IMR-90 (cell line): ENCODE data around the gene TMEM256. TPM values are rescaled to one million over a fixed set of nuclear protein-coding genes. Genes with fewer than 3 reads are reported as not detected.

Source experiments
- ATAC-seq: fragments of 200-7000 bp; cut with Tn5 transposase; 2 replicates; pipeline ENCODE4 v1.9.1; 2020; ENCODE audit warnings: low read depth, mild to moderate bottlenecking, moderate library complexity
- BruUV-seq: library from RNA; stranded (reverse); fragments of 400-500 nt; replicated peaks from 2 replicates; lab custom pipeline; 2021; lab: Mats Ljungman, UMichigan
- CTCF ChIA-PET: fragments of 300-600 bp; formaldehyde crosslinking; extraction: SDS; loops from one replicate; lab custom pipeline; 2021; ENCODE audit warnings: antibody characterized with exemption; lab: Yijun Ruan, JAX
- POLR2A ChIA-PET: fragments of 300-600 bp; sonication (Branson Sonifier 250); formaldehyde crosslinking; loops from one replicate; lab custom pipeline; 2022; ENCODE audit warnings: antibody characterized with exemption; ENCODE audit not compliant: unreplicated experiment; lab: Charles Lee
- DNase-seq: peaks from one replicate; pipeline ENCODE4 v3.0.0; 2013
- H2AFZ ChIP-seq: replicated peaks from 2 replicates; pipeline ENCODE3; 2013; ENCODE audit warnings: low read length, mild to moderate bottlenecking; ENCODE audit not compliant: poor library complexity
- H2AK5ac ChIP-seq: 2 replicates; pipeline ENCODE4 v1.6.1; 2013; ENCODE audit warnings: low read depth, low read length, inconsistent platforms
- H2AK9ac ChIP-seq: replicated peaks from 2 replicates; pipeline ENCODE3; 2013; ENCODE audit warnings: mild to moderate bottlenecking, low read depth, low read length, moderate library complexity; ENCODE audit not compliant: poor library complexity
- H2BK120ac ChIP-seq: 2 replicates; pipeline ENCODE4 v1.6.1; 2013; ENCODE audit warnings: low read depth, low read length, inconsistent platforms
- H2BK15ac ChIP-seq: 3 replicates; pipeline ENCODE4 v1.6.1; 2013; ENCODE audit warnings: low read depth, low read length, inconsistent platforms
- H2BK20ac ChIP-seq: 2 replicates; pipeline ENCODE4 v1.6.1; 2013; ENCODE audit warnings: low read depth, mild to moderate bottlenecking, inconsistent platforms, low read length, moderate library complexity
- H2BK5ac ChIP-seq: 2 replicates; pipeline ENCODE4 v1.6.1; 2013; ENCODE audit warnings: mild to moderate bottlenecking, low read depth, low read length, inconsistent platforms; ENCODE audit not compliant: poor library complexity, severe bottlenecking
- H3K14ac ChIP-seq: replicated peaks from 2 replicates; pipeline ENCODE4 v1.6.1; 2013; ENCODE audit warnings: low read depth, low read length, inconsistent platforms
- H3K18ac ChIP-seq: 2 replicates; pipeline ENCODE4 v1.6.1; 2013; ENCODE audit warnings: low read depth, low read length, control low read depth
- H3K23ac ChIP-seq: 2 replicates; pipeline ENCODE4 v1.6.1; 2013; ENCODE audit warnings: low read depth, low read length, inconsistent platforms
- H3K27ac ChIP-seq: 2 replicates; pipeline ENCODE4 v1.5.1; 2013; ENCODE audit warnings: mild to moderate bottlenecking, control low read depth, low read length; ENCODE audit not compliant: insufficient read depth
- H3K27me3 ChIP-seq: 2 replicates; pipeline ENCODE4 v1.6.1; 2013; ENCODE audit warnings: low read length; ENCODE audit not compliant: control insufficient read depth, insufficient read depth
- H3K36me3 ChIP-seq: 2 replicates; pipeline ENCODE4 v1.6.1; 2013; ENCODE audit warnings: low read length, mixed read lengths; ENCODE audit not compliant: control insufficient read depth, insufficient read depth
- H3K4ac ChIP-seq: 2 replicates; pipeline ENCODE4 v1.6.1; 2013; ENCODE audit warnings: low read depth, low read length, inconsistent platforms
- H3K4me1 ChIP-seq: 2 replicates; pipeline ENCODE4 v1.6.1; 2013; ENCODE audit warnings: low read length, mixed read lengths; ENCODE audit not compliant: control insufficient read depth, insufficient read depth
- H3K4me2 ChIP-seq: 2 replicates; pipeline ENCODE4 v1.6.1; 2013; ENCODE audit warnings: low read depth, mild to moderate bottlenecking, control low read depth, low read length, moderate library complexity
- H3K4me3 ChIP-seq: 2 replicates; pipeline ENCODE4 v1.5.1; 2013; ENCODE audit warnings: low read depth, mild to moderate bottlenecking, control low read depth, low read length, moderate library complexity; ENCODE audit not compliant: insufficient read depth
- H3K56ac ChIP-seq: 2 replicates; pipeline ENCODE4 v1.6.1; 2013; ENCODE audit warnings: low read length, inconsistent platforms; ENCODE audit not compliant: insufficient read depth; ENCODE audit errors: extremely low read depth
- H3K79me1 ChIP-seq, 2 experiments: 2 replicates each; pipeline ENCODE4 v1.6.1; 2013; ENCODE audit warnings: low read length in 2 of 2, inconsistent platforms in 1 of 2, low read depth in 1 of 2
- H3K9ac ChIP-seq: 2 replicates; pipeline ENCODE4 v1.6.1; 2013; ENCODE audit warnings: low read depth, low read length, control low read depth
- H3K9me1 ChIP-seq: 2 replicates; pipeline ENCODE4 v1.6.1; 2013; ENCODE audit warnings: low read length, inconsistent platforms; ENCODE audit not compliant: insufficient read depth
- H3K9me3 ChIP-seq: 2 replicates; pipeline ENCODE4 v1.6.1; 2013; ENCODE audit warnings: low read length; ENCODE audit not compliant: control insufficient read depth, insufficient read depth
- H4K20me1 ChIP-seq: 2 replicates; pipeline ENCODE4 v1.6.1; 2013; ENCODE audit warnings: low read length, inconsistent platforms; ENCODE audit not compliant: insufficient read depth
- H4K5ac ChIP-seq: 2 replicates; pipeline ENCODE4 v1.6.1; 2013; ENCODE audit warnings: mild to moderate bottlenecking, low read depth, low read length, control low read depth
- H4K8ac ChIP-seq, 2 experiments: 2 replicates each; pipeline ENCODE4 v1.6.1; 2013; ENCODE audit warnings: low read depth in 2 of 2, low read length in 2 of 2, control low read depth in 1 of 2, inconsistent platforms in 1 of 2
- H4K91ac ChIP-seq: 2 replicates; pipeline ENCODE4 v1.6.1; 2013; ENCODE audit warnings: low read depth, low read length, inconsistent platforms; ENCODE audit not compliant: insufficient read depth
- BHLHE40 ChIP-seq: fragments of 150-350 bp; IDR thresholded peaks from 2 replicates; pipeline ENCODE4 v1.6.1; 2016; ENCODE audit warnings: mild to moderate bottlenecking, low read depth, low read length
- CHD1 ChIP-seq: IDR thresholded peaks from 2 replicates; pipeline ENCODE4 v1.6.1; 2012; ENCODE audit warnings: low read depth, low read length, improper control_type of control experiment
- FOS ChIP-seq: fragments of 150-350 bp; IDR thresholded peaks from 2 replicates; pipeline ENCODE4 v1.6.1; 2016; ENCODE audit warnings: low read depth, low read length
- MAFK ChIP-seq: IDR thresholded peaks from 2 replicates; pipeline ENCODE4 v1.6.1; 2012; ENCODE audit warnings: low read depth, low read length, improper control_type of control experiment
- MAZ ChIP-seq: IDR thresholded peaks from 2 replicates; pipeline ENCODE4 v1.6.1; 2012; ENCODE audit warnings: low read depth, mild to moderate bottlenecking, low read length, improper control_type of control experiment, moderate library complexity, borderline replicate concordance
- MXI1 ChIP-seq: IDR thresholded peaks from 2 replicates; pipeline ENCODE4 v1.6.1; 2012; ENCODE audit warnings: low read depth, mild to moderate bottlenecking, low read length, moderate library complexity, borderline replicate concordance
- RCOR1 ChIP-seq: IDR thresholded peaks from 2 replicates; pipeline ENCODE4 v1.6.1; 2012; ENCODE audit warnings: mild to moderate bottlenecking, low read length, improper control_type of control experiment; ENCODE audit not compliant: insufficient replicate concordance
- RFX5 ChIP-seq: IDR thresholded peaks from 2 replicates; pipeline ENCODE4 v1.8.0; 2012; ENCODE audit warnings: low read depth, mild to moderate bottlenecking, low read length, moderate library complexity
- SMC3 ChIP-seq: fragments of 150-350 bp; IDR thresholded peaks from 2 replicates; pipeline ENCODE4 v1.6.1; 2016; ENCODE audit warnings: low read depth, mild to moderate bottlenecking, antibody characterized with exemption, low read length, moderate library complexity
- WGBS, 2 experiments: methylation state at CpG; one replicate each; pipeline versions ENCODE4 v1.1.5 to v1.1.7; 2013; ENCODE audit warnings: missing lambda C conversion rate in 2 of 2; ENCODE audit not compliant: insufficient read length in 1 of 2; ENCODE audit errors: extremely low coverage in 2 of 2; 5-methylcytosine and 5-hydroxymethylcytosine counted together
- dilution Hi-C: fragments of 300-500 bp; cut with HindIII; formaldehyde crosslinking; loops from one replicate; pipeline ENCODE4 v1.14.3; 2018; ENCODE audit warnings: low sequenced_read_pairs; ENCODE audit not compliant: unreplicated experiment
- in situ Hi-C: fragments of 300-500 bp; cut with MboI; formaldehyde crosslinking; loops from 3 replicates; pipeline ENCODE4 v1.14.3; 2019; ENCODE audit warnings: low sequenced_read_pairs, inconsistent platforms, mixed read lengths
- intact Hi-C: fragments of 100-400 bp; cut with micrococcal nuclease; formaldehyde crosslinking; loops from 2 replicates; pipeline ENCODE4 v1.10.0; 2022
- polyA plus RNA-seq, 3 experiments: library from polyadenylated mRNA; depleted of rRNA; stranded (reverse); fragments of >200 nt; gene quantifications; 2 replicates each; pipeline ENCODE4 v1.2.3, GENCODE V29; 2012; ENCODE audit warnings: low replicate concordance in 1 of 3
- total RNA-seq: library from RNA; depleted of rRNA; stranded (reverse); fragments of >200 nt; gene quantifications from 2 replicates; pipeline ENCODE4 v1.2.3, GENCODE V29; 2012

The TMEM256 gene
- total and polyA plus RNA-seq, 2 of the 4 experiments (the other 2 are of a cell fraction) = 38.4 to 174 TPM

- Histone ChIP-seq H3K9me3 (no peaks in the 10 kb centered on the region), H3K4ac (no peak overlapping the region), H2AK5ac (no peak overlapping the region), H3K14ac (no peak overlapping the region), H4K5ac (no peak overlapping the region), H3K36me3 (peaks cover 44% of the 10 kb centered on the region), H3K9ac (no peak overlapping the region), H4K91ac (no peak overlapping the region), H3K79me1 (peaks cover 11 to 23% of the 10 kb centered on the region in 2 experiments), H4K20me1 (no peaks in the 10 kb centered on the region), H3K27me3 (no peaks in the 10 kb centered on the region; the same call in 1 of the 2 replicates), H3K4me3 (no peak overlapping the region), H2BK120ac (no peak overlapping the region), H3K9me1 (peaks cover 3% of the 10 kb centered on the region; the same call in 1 of the 2 replicates), H3K23ac (no peak overlapping the region), H2BK15ac (no peak overlapping the region), H2BK5ac (no peak overlapping the region), H4K8ac (no peak overlapping the region), H3K56ac (no peak overlapping the region), H3K4me1 (peaks cover 5% of the 10 kb centered on the region), H2AFZ (no peak overlapping the region), H3K4me2 (no peak overlapping the region), H2BK20ac (no peak overlapping the region), H2AK9ac (no peak overlapping the region), H3K27ac (no peak overlapping the region), H3K18ac (no peak overlapping the region)
- DNase-seq = no peak
- in situ Hi-C loops = no loop called here
- dilution Hi-C loops = no loop called here
- 93% methylated on average over 3 of the region's 10 CpGs; no CpG with 5 or more reads in 1 of the 2 experiments for WGBS, 2 experiments
- POLR2A ChIA-PET = interaction anchor here (1.0 kb wide), 1 partner anchor 15 kb away, joined by 3 read pairs; the partner anchor contains the start of gene TMEM256
- ATAC-seq = no peak
- BruUV-seq = no TSS peak
- CTCF ChIA-PET = no interaction called here
- no peak for TF ChIP-seq MXI1
- no peak for TF ChIP-seq BHLHE40
- no peak for TF ChIP-seq RCOR1
- no peak for TF ChIP-seq RFX5
- TF ChIP-seq MAFK = no peak
- TF ChIP-seq CHD1 = no peak
- no peak for TF ChIP-seq MAZ
- no peak for TF ChIP-seq FOS
- TF ChIP-seq SMC3 = no peak
- intact Hi-C loops = no loop called here
Observed at GRCh38 chr17:7388856-7389255, 15.0 kb downstream of the TMEM256 start.
